ENCODE data around the gene GSG1L. TPM values are rescaled to one million over a fixed set of nuclear protein-coding genes. Genes with fewer than 3 reads are reported as not detected.

The GSG1L gene
- total RNA-seq, 2 experiments from 2014 or later, result not detected

DNA sequence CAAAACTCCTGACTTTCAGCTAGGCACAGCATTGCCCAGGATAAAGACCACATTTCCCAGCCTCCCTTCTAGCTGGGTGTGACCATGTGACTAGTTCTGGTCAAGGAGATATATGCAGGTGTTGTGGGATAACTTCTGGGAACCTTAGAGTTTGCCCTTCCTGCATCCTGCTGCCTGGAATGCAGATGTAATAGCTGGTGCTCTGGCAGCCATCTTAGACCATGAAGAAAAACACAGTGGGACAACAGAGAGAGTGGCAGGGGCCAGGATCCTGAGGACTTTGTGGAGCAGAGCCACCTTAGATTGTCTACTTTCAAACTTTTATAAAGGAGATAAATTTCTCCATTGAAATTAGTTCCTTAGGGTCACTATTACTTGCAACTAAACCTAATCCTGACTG lies 101.3 kb downstream of the GSG1L start:
- ATAC-seq (no peak), DNase-seq (no peak)
- no peaks in the 10 kb centered on the region for H3K36me3 Mint-ChIP-seq (ENCODE audit: low read depth)
- TF ChIP-seq, protein P1, sequence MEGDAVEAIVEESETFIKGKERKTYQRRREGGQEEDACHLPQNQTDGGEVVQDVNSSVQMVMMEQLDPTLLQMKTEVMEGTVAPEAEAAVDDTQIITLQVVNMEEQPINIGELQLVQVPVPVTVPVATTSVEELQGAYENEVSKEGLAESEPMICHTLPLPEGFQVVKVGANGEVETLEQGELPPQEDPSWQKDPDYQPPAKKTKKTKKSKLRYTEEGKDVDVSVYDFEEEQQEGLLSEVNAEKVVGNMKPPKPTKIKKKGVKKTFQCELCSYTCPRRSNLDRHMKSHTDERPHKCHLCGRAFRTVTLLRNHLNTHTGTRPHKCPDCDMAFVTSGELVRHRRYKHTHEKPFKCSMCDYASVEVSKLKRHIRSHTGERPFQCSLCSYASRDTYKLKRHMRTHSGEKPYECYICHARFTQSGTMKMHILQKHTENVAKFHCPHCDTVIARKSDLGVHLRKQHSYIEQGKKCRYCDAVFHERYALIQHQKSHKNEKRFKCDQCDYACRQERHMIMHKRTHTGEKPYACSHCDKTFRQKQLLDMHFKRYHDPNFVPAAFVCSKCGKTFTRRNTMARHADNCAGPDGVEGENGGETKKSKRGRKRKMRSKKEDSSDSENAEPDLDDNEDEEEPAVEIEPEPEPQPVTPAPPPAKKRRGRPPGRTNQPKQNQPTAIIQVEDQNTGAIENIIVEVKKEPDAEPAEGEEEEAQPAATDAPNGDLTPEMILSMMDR (IDR thresholded peaks at IDR 0.05), result no peak
- H3K9me3 Mint-ChIP-seq, result peaks cover 4% of the 10 kb centered on the region
- ChIA-PET CTCF (interaction anchor here (0.6 to 2.0 kb wide), 3 partner anchors 10 to 108 kb away, joined by 3 to 10 read pairs (median 4); no protein-coding TSS in a partner anchor), POLR2A (no interaction called here)
- H3K4me1 Mint-ChIP-seq (ENCODE audit: low read depth), result no peaks in the 10 kb centered on the region
- peaks cover 14% of the 10 kb centered on the region for H3K27me3 Mint-ChIP-seq
- H3K27ac Mint-ChIP-seq, result no peak overlapping the region
- intact Hi-C loops (cut with micrococcal nuclease), result no loop called here
- no peak overlapping the region for H3K4me3 Mint-ChIP-seq

DNA sequence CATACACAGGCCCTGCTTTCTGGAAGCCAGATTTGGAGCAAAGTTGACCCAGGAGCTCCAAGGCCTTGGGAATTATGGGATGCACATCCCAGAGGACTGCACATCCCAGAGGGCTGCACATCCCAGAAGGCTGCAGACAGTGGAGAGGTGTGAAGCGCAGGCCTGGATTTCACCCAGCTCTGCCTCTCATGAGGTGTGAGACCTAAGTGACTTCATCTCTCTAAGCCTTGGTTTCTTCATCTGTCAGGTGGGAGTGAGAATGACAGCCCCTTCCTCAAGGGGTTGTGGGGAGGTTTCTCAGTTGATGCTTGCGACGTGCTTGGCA lies 102.3 kb downstream of the GSG1L start:
- ATAC-seq, result no peak
- intact Hi-C loops (cut with micrococcal nuclease), result no loop called here
- H3K4me1 Mint-ChIP-seq (ENCODE audit: low read depth), result no peaks in the 10 kb centered on the region
- peaks cover 14% of the 10 kb centered on the region for H3K27me3 Mint-ChIP-seq
- CTCF ChIA-PET, result no interaction called here
- H3K27ac Mint-ChIP-seq, result no peak overlapping the region
- POLR2A ChIA-PET, result no interaction called here
- H3K9me3 Mint-ChIP-seq, result peaks cover 4% of the 10 kb centered on the region
- TF ChIP-seq, protein P1 (IDR thresholded peaks at IDR 0.05), result no peak
- no peaks in the 10 kb centered on the region for H3K36me3 Mint-ChIP-seq (ENCODE audit: low read depth)
- no peak for DNase-seq
- H3K4me3 Mint-ChIP-seq, result no peak overlapping the region

DNA sequence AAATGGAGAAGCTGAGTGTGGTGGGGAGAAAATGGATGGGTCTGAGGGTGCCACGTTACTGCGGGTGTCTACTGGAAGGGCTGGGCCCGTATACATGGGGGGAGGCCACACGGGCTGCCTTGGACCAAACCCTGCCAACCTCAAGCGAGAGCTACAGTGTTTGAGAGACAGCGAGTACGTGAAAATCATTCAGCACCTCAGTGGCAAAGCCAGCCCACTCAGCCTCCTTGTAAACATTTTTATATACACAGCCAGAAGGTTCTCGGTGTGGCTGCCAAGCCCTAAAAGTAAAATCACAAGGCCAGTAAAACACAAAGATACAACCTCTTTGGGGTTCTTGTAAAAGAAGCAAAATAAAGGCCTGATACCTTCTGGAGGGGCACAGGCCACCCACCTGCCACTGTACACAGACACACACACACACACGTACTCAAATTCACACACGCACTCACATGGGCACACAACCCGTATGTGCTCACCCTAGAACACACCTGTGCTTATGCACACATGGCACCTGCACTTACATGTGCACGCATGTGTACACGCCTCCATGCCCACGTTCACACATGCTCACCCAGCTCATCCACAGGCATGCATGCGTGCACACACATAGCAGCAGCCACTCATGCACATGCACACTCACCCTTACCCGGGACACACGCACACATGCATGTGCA lies 102.8 kb downstream of the GSG1L start:
- ATAC-seq (no peak), DNase-seq (no peak)
- Mint-ChIP-seq H3K9me3 (peaks cover 4% of the 10 kb centered on the region), H3K27me3 (peaks cover 14% of the 10 kb centered on the region), H3K4me3 (no peak overlapping the region), H3K36me3 (ENCODE audit: low read depth) (no peaks in the 10 kb centered on the region), H3K27ac (no peak overlapping the region), H3K4me1 (ENCODE audit: low read depth) (no peaks in the 10 kb centered on the region)
- intact Hi-C loops (cut with micrococcal nuclease), result no loop called here
- ChIA-PET CTCF (no interaction called here), POLR2A (no interaction called here)
- TF ChIP-seq, protein P1 (IDR thresholded peaks at IDR 0.05), result no peak

DNA sequence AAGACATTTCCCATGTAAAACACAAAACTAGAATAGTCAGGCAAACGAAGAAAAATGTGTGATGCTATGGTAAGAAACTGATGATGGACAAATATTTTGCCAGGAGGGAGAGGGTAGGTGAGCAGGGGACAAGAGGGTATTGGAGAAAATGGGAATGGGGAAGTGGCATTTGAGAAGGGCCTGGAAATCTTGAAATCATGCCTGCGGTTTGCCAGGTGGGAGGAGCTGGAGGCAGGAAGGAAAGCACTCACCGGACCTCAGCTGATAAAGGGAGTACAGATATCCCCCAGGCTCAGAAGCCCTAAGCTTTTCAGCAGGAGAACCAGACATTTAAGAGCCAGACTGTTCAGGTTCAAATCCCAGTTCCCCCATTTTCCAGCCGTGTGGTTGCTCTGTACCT lies 103.6 kb downstream of the GSG1L start:
- TF ChIP-seq, protein P1 (IDR thresholded peaks at IDR 0.05), result no peak
- no peak overlapping the region for H3K27ac Mint-ChIP-seq
- no peak overlapping the region for H3K4me3 Mint-ChIP-seq
- intact Hi-C loops (cut with micrococcal nuclease), result no loop called here
- ChIA-PET POLR2A (no interaction called here), CTCF (no interaction called here)
- DNase-seq (no peak), ATAC-seq (no peak)
- H3K4me1 Mint-ChIP-seq (ENCODE audit: low read depth), result no peaks in the 10 kb centered on the region
- peaks cover 10% of the 10 kb centered on the region for H3K9me3 Mint-ChIP-seq
- peaks cover 2% of the 10 kb centered on the region for H3K36me3 Mint-ChIP-seq (ENCODE audit: low read depth)
- H3K27me3 Mint-ChIP-seq, result peaks cover 10% of the 10 kb centered on the region

DNA sequence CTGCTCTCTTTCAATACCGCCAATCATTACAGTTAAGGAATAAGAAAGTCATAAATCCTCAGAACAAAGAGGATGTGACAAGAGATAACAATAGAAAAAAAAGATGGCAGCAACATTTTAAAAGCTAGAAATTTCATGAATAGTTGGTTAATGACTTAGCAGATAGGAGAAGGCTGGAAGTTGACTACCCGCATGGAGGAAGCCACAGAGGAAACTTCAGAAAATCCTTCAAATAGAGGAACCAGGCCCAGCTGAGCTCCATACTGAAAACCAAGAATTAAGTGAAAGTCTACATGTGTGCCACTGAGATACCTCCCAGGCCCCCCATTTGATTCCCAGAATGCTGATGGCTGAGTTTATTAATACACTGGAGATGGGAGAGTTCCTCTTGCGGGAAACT lies 109.3 kb downstream of the GSG1L start:
- Mint-ChIP-seq H3K27me3 (peaks cover 28% of the 10 kb centered on the region), H3K4me1 (ENCODE audit: low read depth) (no peaks in the 10 kb centered on the region), H3K9me3 (peaks cover 11% of the 10 kb centered on the region), H3K36me3 (ENCODE audit: low read depth) (peaks cover 2% of the 10 kb centered on the region), H3K27ac (no peak overlapping the region), H3K4me3 (no peak overlapping the region)
- ChIA-PET CTCF (interaction anchor here (0.7 to 1.7 kb wide), 2 partner anchors 19 to 655 kb away, joined by 3 to 4 read pairs; no protein-coding TSS in a partner anchor), POLR2A (no interaction called here)
- no peak for ATAC-seq
- TF ChIP-seq, protein P1 (IDR thresholded peaks at IDR 0.05), result no peak
- no peak for DNase-seq
- intact Hi-C loops (cut with micrococcal nuclease), result no loop called here

Data from activated CD8-positive, alpha-beta T cell treated with anti-CD3 and anti-CD28 coated beads for 36 hours (primary cell).